Tibial nerve (tissue), 3 donors: ENCODE measurements around the gene TPGS2.

ENCODE experiments used
- CTCF ChIP-seq, 5 experiments: fragments of 200-600 bp in 3 of 5; fragments of 450-650 bp in 2 of 5; sonication (generic) in 3 of 5; IDR thresholded peaks; one replicate each; pipeline ENCODE4 v1.5.1; 2016 to 2019; ENCODE audit warnings: antibody characterized with exemption in 5 of 5, mild to moderate bottlenecking in 3 of 5, moderate library complexity in 2 of 5
- POLR2A ChIP-seq, 2 donors: fragments of 450-650 bp; IDR thresholded peaks; one replicate each; pipeline ENCODE4 v1.6.1; 2017; ENCODE audit warnings: antibody characterized with exemption in 2 of 2, mild to moderate bottlenecking in 2 of 2, moderate library complexity in 2 of 2

GRCh38 chr18:36812678-36813077, 16.1 kb downstream of the TPGS2 start:
- TF ChIP-seq POLR2A (IDR thresholded peaks at IDR 0.05): no peak
- TF ChIP-seq CTCF (IDR thresholded peaks at IDR 0.05): no peak
